Activated T-cell treated with anti-CD3 and anti-CD28 coated beads for 48 hours (primary cell): ENCODE results near the gene CIAO3.

Experiments
- DNase-seq: peaks from one replicate; pipeline ENCODE4 v3.0.0-alpha.2; 2020; ENCODE audit warnings: low read depth

Gene CIAO3

DNA sequence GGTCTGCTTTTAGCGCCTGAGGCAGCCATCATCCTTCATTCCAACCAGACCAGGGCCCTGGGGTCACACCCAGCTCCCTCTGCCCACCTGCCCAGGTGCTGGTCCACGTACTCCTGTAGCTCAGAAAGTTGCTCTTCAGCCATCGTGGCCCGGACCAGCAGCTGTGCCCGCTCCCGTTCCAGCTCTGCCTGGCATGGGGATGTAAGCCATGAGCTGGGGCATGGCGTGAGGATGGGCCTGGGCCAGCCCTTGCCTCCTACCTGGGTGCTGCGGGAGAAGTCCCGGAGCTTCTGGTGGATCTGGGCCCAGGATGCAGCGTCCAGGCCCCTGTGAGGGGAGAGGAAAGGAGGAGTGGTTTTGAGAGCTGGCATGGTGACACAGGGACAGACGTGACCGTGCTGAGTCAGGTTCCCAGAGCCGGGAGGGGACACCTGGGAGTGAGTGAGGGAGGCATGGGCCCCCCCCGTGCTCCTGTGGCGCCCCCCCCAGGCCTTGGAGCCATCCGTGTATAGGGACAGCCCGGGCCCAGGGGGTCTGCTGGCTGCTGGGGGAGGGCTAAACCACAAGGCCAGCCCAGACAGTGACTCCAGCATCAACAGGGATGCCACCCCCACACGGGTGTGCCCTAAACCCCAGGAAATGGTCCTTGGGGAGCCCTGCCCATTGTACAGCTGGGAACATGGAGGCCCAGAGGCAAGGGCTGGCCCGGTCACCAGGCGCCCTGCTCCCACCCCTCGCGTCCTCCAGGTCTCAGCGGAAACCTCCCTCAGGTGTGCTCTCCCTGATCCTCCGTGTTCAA is 17.8 kb downstream of the CIAO3 start:
- DNase-seq: no peak

- no peak for DNase-seq
These were observed 18.8 kb downstream of the CIAO3 start for GRCh38 chr16:721765-722540.

DNA sequence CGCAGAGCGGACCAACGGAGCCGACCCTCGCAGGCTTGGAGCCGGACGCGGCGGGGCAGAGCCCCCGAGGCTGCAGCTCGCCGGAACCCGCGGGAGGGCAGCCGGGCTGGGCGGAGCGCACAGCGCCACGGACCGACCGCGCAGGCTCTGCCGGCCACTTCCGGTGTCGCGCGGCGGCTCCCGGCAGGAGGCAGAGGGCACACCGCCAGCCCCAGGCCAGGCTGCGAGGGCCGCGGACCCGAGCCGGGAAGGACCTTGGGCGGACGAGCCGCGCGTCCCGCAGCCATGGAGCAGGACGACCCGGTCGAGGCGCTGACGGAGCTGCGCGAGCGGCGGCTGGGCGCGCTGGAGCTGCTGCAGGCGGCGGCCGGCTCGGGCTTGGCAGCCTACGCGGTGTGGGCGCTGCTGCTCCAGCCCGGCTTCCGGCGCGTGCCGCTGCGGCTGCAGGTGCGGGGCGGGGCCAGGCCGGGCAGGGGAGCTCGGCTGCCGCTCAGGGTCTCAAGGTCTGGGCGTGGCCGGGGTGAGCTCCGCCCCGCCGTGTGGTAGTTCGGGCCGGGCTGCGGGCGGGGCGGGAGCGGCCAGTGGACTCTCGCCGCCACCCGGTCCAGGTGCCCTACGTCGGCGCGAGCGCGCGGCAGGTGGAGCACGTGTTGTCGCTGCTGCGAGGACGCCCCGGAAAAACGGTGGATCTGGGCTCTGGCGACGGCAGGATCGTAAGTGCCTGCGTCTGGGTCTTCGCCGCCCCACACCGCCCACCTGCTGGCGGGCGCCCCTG is 19.6 kb downstream of the CIAO3 start, which contains the start of gene ANTKMT:
ANTKMT (plus strand) TSS at position 157 of the 775 bp plus-strand sequence; CDS start at position 286, 129 bp downstream.
- DNase-seq: peak; percentile 84

DNA sequence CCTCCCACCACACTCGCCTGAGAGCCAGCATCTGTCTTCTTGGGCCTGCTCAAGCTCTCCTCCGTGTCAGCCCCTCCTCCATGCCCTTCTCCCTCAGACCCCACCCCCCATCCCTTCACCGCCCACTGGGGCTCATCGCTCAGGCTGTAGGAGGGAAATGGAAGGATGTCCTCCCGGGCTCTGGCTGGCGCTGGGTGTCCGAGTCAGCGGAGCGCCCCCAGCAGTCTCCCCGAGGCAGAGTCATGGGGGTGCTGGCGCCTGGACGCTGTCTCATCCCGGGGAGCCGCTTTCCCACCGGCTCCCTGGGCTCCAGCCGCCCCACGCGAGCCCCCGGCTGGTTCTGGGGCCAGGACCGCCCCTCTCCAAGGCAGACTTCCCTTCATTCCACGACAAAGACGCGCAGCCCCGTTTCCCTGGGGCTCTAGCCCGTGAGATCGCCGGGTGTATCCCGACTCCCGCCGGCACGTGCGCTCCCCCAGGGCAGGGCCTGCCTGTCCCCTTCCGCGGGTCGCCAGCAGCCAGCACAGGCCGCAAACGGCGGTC is 20.3 kb downstream of the CIAO3 start:
- DNase-seq: peak; percentile 50

DNA sequence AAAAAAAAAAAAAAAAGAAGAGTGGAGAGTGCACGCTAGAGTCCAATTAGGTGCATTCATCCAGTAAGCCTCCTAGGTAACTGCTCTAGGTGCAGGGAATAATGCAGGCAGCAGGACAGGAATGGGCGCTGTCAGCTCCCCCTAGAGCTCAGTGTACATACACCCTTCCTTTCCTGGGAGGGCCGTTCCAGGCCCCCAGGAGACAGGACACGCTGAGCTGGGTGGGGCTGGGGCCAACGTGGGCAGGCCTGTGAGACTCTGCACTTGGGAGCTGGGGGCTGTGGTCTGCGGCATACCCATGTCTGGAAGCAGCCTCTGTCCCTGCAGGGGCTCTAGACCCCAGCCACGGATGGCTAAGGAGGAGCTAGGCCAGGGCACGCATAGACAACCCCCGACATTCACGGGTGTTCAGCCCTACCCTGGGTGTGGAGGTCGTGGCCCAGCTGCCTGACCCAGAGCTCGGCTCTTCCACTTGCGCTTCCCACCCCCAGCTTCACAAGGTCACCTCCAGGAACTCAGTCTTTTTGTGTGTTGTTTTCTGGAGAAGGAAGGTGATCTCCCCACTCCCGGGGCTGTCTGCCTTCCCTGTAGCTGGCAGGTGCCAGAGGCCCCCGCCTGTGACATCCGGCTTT is 20.9 kb downstream of the CIAO3 start:
- no peak for DNase-seq

- no peak for DNase-seq
These were observed 21.9 kb downstream of the CIAO3 start for GRCh38 chr16:718922-719321.

GRCh38 chr16:718389-718788 is 22.4 kb downstream of the CIAO3 start:
- no peak for DNase-seq

- no peak for DNase-seq
These were observed 23.1 kb downstream of the CIAO3 start for GRCh38 chr16:717450-718245.

- no peak for DNase-seq
These were observed 23.9 kb downstream of the CIAO3 start for GRCh38 chr16:716768-717325.

DNA sequence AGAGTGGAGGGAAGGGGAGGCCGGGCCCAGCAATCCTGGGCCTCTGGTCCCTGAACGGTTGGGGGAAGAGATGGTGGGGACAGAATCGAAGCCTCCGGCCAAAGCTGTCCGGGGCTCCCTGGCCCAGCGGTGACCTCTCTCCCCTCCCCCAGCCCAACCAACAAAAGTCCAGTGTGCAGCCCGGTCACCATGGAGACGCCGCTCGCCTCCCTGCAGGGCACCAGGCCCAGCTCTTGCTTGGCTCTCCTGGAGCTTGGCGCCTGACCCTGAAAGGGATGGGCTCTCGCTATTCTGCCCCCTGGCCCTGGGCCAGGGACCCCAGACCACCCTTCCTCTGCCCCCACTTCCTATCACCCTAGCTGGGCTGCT is 24.6 kb downstream of the CIAO3 start:
- DNase-seq: no peak

- no peak for DNase-seq
These were observed 25.2 kb downstream of the CIAO3 start for GRCh38 chr16:715477-716199.

- DNase-seq: peak; percentile 91
These were observed 26.0 kb downstream of the CIAO3 start, which contains the start of gene METRN for GRCh38 chr16:714558-715476. TSS of gene METRN (plus strand) at chr16:715118. CDS start at chr16:715290, 172 bp downstream.

- DNase-seq: no peak
These were observed 26.7 kb downstream of the CIAO3 start for GRCh38 chr16:714079-714478.

- DNase-seq: peak; percentile 60
These were observed 28.0 kb downstream of the CIAO3 start for GRCh38 chr16:712740-713250.

GRCh38 chr16:711548-712320 is 29.1 kb downstream of the CIAO3 start:
- peak; percentile 77 for DNase-seq

- no peak for DNase-seq
These were observed 29.7 kb downstream of the CIAO3 start for GRCh38 chr16:711084-711483.

GRCh38 chr16:710500-711075 is 30.2 kb downstream of the CIAO3 start:
- no peak for DNase-seq
